Iris pigment epithelial cell (primary cell): ENCODE data around the gene MICU1.
A peak's percentile ranks its signal among the peaks of the same experiment; 100 is the strongest.

ENCODE experiments used
- DNase-seq: peaks from one replicate; pipeline ENCODE4 v3.0.0-alpha.2; 2011; ENCODE audit warnings: low read depth

The MICU1 gene

DNA sequence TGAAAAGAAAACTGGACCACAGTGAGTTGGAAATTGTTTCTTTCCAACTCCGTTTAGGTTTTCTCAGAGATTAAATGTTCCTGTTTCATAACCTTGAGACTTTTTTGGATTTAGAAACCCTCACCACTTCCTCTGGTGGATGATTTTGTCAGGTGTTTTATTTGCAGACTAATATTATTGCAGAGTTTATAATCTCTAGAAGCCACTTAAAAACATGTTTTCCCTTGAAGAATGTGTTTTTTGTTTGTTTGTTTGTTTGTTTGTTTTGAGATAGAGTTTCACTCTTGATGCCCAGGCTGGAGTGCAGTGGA is 520 bp upstream of the MICU1 start:
- DNase-seq, result no peak

DNA sequence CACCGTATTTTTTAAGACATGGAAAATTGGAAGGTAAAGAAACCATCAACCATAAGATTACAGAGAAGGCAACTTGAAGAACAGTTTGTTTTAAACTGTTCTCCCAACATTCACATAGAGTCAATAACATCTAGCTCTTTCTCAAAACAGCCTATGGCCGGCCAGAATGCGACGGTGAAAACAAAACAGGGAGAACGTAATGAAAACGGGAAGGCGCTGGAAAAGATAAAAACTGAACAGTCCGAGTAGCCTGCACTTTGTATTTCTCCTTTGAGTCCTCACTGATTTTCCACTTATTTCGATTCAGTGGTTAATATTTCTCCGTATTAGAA is 637 bp downstream of the MICU1 start:
- DNase-seq, result peak; percentile 41

DNA sequence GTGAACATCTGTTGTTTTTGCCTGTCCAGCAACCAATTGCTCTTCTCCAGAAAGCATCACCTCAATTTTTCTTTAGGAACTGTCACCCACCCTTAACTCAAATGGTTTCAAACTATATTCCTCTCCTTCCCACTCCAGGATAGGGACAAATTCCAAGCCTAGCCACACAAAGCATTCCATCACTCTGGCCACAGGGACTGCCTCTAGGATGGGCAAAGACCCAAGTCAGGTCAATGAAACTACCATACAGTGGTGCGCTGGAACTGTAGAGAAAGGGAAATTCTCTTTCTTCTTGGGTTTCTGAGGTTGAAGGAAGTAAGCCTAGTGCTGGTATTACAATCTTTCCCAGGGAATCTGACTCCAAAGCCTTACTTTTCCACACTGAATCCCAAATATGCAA is 3.6 kb downstream of the MICU1 start:
- no peak for DNase-seq

DNA sequence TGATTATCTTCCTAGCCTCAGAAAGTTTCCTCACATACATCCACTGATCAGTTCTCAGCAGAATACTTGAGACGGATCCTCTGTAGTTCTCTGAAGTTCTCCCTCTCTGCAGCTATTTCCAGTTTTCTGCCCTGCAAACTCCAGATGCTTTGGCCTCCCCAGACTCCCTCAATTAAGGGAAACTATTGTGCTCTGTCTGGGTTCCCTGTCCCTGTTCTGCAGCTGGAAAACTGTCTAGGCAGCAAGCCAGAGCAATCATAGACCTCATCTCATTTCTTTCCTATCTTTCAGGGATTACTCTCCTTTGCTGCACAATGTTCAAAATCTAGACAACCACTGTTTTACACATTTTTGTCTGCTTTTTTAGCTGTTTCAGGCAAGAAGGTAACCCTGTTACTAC is 9.2 kb downstream of the MICU1 start:
- DNase-seq, result no peak

DNA sequence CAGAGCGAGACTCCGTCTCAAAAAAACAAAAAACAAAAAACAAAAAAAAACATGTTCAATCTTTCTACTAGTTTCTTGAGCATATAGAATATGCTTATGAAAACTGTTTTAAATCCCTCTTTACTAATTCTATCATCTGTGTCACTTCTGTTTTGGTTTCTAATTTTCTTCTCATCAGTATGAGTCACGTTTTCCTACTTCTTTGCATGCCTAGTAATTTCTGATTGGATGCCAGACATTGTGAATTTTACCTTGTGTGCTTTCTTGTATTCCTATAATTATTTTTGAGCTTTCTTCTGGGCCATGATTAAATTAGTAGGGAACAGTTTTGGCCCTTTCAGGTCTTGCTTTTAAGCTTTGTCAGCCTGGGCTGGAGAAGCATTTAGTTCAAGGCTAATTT is 9.9 kb downstream of the MICU1 start:
- DNase-seq, result peak; percentile 15

DNA sequence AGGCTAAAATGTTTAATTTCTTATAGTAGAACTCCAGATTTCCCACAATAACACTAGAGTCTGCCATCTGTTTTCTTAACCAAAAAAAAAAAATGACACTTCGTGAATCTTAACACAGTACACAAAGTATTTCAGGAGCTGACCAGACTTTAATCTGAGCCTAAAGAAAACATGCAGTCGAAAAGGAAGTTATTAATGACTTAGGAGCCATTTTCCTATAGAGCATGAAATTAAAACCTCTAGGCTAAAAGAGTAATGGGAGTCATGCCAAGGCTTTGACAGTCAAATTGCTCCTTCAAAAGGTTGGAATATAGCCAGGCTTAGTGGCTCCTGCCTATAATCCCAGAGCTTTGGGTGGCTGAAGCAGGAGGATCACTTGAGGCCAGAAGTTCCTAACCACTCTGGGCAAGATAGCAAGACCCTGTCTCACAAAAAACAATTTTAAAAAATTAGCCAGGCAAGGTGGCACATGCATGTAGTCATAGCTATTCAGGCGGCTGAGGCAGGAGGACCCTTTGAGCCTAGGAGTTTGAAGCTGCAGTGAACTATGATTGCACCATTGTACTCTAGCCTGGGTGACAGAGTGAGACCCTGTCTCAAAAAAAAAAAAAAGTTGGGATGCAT is 13.6 kb downstream of the MICU1 start:
- no peak for DNase-seq

DNA sequence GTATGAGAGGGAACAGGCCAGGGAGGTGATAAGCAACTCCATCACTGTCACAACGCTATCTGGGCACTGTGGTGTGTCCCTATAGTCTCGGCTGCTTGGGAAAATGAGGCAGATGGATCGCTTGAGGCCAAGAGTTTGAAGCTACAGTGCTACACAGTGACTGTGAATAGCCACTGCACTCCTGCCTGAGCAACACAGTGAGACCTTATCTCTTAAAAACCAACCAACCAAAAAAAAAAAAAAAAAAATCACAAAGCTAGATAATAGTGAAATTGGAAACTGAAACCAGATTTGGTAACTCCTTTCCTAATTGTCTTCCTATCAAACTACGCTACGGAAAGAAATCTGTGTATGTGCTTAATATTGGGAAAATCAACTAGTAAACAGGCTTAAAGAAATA is 14.1 kb downstream of the MICU1 start:
- no peak for DNase-seq

DNA sequence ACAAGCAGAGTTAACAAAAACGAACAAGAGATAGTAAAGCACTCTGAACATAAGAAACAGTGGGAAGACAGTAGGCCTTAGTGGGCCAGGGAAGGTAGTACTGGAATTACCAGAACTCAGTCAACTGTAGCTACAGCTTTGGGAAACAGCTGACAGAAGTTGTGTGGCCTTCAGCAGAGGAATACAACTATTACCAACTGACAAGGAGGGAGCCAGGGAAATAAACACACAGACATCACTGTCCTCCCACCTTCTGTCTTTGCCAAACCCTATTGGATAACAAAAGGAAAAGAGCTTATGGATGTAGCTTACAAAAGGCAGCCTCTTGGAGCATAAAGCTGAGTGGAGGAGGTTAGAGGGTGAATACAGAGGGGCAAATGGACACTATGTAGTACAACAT is 15.4 kb downstream of the MICU1 start:
- DNase-seq, result no peak

DNA sequence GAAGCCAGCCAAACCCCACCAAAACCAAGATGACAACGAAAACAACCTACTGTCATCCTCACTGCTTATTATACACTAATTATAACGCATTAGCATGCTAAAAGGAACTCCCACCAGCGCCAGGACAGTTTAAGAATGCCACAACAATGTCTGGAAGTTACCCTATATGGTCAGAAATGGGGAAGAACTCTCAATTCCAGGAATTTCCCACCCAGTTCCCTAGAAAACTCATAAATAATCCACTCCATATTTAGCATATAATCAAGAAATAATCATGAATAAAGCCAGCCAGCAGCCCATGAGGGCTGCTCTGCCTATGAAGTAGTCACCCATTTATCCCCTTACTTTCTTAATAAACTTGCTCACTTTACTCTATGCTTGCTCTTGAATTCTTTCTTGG is 20.8 kb downstream of the MICU1 start:
- DNase-seq, result no peak

DNA sequence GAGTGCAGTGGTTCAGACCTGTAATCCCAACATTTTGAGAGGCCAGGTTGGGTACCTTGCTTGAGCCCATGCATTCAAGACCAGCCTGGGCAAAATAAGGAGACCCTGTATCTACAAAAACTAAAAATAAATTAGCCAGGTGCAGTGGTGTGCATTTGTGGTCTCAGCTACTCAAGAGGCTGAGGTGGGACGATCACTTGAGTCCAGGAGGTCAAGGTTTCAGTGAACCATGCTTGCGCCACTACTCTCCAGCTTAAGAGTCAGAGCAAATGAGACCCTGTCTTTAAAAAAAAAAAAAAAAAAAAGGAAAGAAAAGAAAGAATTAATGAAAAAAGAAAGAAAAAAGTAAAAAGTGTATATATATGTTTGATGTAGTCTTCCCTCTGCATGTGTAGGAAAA is 24.7 kb downstream of the MICU1 start:
- DNase-seq, result no peak

DNA sequence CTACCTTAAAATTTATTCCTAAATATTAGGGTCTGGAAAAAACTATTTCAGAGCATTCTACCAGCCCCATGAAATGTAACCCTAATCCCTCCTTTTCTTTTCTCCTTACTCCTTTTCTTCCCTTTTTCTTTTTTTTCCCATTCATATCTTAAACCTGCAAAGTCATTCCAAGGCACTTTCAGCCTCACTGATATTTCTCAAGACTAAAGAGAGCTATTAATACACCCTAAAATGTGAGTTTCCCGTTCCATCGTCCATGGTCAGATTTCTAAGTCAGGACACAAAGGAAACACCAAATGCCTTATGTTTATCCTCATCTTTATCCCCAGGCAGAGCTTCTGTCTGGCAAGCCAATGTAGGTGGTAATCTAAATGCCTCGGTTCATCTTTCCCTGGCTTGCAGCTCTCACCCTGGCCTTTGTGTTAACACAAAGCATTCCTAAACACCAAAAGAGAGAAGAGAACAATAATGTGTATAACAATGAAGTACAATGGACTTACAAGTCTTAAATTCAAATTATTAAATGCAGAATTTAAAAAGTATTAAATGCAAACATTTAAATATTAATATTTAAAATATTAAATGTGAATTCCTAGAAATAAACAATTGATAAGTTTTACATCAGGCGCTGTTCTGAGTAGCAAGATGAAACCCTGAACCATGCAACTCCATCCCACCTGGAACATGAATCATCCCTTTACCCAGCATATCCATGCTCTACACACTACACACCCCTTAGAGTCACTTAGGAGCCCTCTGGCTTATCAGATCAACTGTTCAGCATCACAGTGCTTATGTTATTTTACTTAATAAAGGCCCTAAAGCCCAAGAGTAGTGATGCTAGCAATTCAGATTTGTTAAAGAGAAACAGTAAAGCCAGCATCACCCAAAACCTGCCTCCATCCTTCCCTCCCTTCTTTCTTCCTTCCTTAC is 26.8 kb downstream of the MICU1 start:
- peak; percentile 6 for DNase-seq

DNA sequence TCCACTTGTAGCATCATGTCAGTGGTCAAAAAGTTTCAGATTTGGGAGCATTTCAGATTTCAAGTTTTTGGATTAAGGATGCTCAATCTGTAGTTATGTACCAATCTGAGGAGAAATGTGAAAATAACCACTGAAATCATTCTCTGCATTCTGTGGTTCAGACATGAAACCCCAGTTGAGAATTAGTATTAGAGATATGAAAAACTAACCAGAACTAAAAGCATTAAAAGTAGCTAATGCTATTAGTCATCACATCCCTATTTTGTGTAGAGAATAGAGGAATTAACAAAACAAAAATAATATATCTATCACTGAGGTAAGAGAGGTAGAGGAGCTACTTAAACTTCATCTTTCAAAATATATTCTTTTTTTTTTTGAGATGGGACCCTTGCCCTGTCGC is 28.0 kb downstream of the MICU1 start:
- peak; percentile 57 for DNase-seq

DNA sequence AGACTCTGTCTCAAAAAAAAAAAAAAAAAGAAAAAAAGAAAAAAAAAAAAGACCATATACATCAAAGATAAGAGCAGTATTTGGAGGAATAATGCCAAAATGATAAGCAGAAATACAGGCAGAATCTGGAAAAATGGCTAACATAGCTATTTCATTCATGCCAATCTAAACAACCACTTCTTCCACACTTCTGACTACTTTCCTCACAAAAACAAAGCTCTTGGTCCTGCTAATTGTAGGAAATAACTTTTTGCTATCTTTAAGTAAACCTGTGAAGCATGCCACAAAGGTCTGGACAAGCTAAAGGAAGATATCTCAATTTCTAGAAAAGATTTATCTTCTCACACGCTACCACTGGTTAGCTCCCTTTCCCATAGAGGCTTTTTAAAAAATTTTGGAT is 30.4 kb downstream of the MICU1 start:
- DNase-seq, result no peak

DNA sequence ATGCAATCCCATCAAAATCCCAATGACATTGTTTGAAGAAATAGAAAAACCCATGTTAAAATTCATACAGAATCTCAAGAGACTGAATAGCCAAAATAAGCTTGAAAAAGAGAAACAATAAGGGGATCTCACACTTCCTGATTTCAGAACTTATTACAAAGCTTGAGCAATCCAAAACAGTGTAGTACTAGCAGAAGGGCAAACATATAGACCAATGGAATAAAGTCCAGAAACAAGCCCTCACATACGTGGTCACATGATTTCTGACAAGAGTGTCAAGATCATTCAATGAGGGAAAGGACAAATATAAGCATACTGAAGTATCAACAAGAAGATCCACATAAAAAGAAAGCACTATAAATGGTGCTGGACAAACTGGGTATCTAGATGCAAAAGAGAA is 31.9 kb downstream of the MICU1 start:
- DNase-seq, result no peak

DNA sequence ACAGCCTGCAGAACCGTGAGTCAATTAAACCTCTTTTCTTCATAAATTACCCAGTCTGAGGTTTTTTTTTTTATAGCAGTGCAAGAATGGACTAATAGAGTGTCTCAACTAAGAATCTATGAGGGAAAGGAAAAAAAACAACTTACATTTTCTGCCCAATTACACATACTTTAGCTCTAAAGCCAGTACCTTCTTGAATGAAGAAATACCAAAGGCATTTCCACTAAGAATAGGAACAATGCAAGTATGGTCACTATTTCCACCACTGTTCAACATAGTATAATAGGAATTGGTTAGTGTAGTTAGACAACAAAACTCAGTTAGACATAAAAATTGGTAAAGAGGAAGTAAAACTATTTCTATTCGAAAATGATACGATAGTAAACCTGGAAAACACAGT is 37.6 kb downstream of the MICU1 start:
- DNase-seq, result peak; percentile 8

DNA sequence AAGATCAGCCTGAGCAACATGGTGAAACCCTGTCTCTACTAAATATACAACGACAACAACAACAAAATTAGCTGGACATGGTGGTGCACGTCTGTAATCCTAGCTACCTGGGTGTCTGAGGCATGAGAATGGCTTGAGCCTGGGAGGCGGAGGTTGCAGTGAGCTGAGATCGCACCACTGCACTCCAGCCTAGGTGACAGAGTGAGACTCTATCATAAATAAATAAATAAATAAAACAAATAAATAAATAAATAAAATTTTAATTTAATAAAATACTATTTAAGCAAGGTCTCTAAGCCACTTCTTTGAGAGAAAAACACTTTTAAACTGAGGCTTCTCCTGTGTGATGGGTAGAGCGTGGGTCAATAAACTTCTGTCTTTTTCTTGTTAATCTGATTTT is 38.3 kb downstream of the MICU1 start:
- no peak for DNase-seq

DNA sequence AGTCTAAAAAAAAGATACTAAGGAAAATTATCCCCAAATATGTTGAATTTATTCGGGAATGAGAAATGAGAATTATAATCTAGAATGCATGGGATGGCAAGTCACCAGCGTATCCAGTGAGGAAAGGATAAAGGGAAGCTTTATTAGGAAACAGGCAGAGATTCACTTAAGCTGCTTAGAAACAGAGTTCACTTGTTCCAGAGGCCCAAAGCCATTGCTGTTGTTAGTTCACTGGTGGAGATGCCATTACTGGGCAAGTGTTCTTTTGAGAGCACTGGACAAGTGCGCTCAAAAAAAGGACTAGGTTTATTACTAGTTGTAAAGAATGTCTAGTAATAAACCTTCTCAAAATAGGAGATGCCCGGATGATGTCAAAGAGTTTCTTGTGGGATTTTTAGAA is 51.2 kb downstream of the MICU1 start:
- no peak for DNase-seq

DNA sequence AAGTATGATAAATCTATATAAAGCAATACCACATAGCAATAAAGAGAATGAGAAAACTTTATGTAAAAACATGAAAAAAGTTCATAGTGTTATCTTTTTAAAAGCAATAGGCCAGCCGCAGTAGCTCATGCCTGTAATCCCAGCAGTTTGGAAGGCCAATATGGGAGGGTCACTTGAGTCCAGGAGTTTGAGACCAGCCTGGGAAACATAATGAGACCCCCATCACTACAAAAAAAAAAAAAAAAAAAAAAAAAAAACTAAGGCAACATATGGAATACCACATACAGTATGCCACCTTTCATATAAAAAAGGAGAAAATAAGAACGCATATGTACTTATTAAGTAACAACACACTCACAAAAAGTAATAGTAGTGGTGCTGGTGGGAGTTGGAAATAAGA is 52.8 kb downstream of the MICU1 start:
- no peak for DNase-seq

DNA sequence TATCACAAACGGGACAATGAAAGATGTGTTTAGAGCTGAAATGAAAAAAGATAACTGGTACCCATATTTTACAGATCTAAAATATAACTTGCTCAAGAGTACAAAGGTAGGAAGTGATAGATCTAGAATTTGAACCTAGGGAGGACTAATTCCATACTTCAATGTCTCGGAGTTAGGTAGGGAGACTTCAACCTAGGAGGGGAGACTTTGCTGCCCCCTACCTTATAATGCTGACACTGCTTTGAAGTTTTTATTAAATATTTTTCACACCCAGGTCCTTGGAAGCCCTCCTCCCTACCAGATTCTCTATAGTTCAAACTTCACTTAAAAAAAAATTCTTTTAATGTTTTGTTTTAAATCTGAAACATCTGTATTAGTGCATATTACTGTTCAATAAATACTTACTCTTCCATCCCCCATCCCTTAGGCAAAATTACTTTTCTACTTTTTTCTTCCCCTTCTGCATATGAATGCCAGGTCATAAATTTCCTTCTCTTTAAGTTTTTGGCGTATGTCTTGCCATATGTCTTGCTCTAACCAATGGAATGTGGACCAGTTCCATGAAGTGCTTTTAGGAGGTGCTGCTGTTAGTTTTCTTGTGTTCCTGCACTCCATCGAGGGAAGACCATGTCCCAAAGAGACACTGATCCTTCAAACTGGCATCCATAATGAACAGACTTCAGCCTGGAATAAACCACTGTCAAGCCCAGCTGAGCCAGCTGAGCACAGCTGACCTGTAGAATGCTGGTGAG is 57.8 kb downstream of the MICU1 start:
- no peak for DNase-seq

DNA sequence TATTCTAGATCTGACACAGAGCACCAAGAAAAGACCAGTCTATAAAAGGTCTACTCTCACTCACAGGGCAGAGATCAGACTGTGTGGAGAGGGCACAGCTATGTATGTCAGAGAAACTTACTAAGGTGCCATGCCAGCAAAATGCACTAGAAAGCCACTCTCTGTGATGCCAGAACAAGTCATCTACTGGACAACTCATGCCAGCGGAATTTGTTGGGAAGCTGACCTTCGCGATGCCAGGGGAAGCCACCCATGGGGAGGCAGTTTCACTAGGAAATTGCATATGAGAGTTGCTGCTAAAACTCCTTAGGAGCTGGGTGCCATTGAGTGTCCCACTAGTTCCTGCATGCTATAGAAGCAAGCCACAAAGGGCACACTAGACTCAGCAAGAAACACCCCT is 58.5 kb downstream of the MICU1 start:
- DNase-seq, result no peak

DNA sequence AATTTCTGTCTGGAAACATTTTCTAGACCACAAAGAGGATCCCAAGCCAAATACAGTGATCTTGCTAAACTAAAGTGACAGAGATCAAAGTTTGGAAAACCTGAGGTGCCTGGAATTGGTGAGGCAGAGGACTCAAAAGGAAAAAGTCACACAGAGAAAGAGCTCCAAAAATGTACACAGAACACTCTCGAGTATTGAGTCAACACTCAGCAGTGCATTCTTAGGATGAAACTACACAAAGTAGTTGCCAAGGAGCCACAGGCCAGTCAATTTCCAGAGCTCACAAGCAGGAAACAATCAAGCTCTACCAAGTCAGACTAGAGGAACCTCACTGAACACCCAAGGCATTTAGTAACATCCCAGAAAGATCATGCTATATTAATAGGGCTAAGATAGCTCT is 61.3 kb downstream of the MICU1 start:
- peak; percentile 87 for DNase-seq

DNA sequence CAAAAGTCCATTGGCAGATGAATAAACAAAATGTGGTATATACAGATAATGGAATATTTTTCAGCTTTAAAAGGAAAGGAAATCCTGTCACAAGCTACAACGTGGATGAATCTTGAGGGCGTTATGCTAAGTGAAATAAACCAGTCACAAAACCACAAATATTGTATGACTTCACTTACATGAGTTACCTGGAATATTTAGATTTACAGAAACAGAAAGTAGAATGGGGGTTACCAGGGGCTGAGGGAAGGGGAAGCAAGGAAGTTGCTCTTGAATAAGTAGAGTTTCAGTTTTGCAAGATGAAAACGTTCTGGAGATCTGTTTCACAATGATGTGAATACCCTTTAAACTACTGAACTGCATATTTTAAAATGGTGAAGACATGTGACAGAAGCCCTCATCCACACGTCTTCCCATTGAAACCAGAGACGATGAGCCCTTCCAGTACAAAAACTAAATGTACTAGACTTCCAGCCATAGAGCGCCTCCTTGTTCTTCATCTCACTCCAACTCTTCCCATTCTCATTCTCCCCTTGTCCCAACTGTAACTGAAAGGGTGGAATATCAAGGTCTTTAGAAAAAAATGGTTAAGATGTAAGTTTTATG is 62.4 kb downstream of the MICU1 start:
- no peak for DNase-seq

DNA sequence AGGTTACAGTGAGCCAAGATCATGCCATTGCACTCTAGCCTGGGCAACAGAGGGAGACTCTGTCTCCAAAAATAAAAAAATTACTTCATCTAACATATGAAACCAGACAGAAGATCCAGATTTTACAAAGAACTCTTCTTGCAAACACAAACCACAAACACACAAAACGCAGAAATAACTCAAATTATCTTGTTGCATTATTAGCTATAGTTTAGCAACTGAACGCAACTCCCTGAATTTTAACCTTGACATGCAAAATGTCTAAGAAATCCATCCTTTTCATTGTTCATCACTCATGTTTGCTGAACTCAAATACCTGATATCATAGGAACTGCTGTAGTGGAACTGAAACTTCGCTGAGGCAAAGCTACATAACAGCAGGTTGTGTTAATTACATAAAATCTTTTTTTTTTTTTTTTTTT is 64.1 kb downstream of the MICU1 start:
- no peak for DNase-seq
